GM19395 (cell line): ENCODE data around the gene TCFL5.

Experiments used
- ATAC-seq: cut with Tn5 transposase; IDR thresholded peaks from one replicate; pipeline ENCODE4 v1.9.1; 2021; ENCODE audit warnings: mild to moderate bottlenecking, moderate library complexity; ENCODE audit not compliant: unreplicated experiment

TCFL5 gene

DNA sequence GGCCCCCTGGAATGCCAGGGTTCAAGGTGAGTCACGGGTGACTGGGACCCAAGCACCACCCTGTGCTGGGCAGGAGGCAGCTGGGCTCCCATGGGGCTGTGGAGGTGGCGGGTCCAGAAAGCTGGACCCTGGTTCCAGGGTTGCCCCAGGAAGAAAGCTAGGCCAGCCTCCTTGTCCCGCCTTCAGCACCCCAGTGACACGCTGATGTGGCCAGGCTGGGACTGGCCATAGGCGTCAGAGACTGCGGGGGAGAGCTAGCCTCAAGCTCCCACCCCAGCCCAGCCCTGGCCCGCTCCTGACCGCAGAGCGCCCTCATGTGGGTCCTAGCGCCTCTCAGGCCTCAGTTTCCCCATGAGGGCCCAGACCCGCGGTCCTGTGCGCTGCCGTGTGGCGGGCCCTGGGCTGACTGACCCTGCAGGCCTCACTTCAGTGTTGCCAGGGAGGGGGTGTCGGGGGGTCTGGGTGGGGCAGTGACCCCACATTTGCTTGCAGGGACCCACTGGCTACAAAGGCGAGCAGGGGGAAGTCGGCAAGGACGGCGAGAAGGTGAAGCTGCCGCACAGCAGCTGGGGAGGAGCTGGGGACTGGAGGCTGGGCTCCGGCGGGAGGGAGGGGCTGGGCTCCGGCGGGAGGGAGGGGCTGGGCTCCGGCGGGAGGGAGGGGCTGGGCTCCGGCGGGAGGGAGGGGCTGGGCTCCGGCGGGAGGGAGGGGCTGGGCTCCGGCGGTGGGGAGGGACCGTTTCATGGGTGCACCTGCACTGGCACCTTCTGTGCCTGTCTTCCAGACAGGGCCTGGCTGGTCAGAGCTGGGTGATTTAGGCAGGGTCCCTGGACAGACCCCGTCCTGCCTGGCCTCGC, 36.9 kb downstream of the TCFL5 start:
- ATAC-seq, result no peak

DNA sequence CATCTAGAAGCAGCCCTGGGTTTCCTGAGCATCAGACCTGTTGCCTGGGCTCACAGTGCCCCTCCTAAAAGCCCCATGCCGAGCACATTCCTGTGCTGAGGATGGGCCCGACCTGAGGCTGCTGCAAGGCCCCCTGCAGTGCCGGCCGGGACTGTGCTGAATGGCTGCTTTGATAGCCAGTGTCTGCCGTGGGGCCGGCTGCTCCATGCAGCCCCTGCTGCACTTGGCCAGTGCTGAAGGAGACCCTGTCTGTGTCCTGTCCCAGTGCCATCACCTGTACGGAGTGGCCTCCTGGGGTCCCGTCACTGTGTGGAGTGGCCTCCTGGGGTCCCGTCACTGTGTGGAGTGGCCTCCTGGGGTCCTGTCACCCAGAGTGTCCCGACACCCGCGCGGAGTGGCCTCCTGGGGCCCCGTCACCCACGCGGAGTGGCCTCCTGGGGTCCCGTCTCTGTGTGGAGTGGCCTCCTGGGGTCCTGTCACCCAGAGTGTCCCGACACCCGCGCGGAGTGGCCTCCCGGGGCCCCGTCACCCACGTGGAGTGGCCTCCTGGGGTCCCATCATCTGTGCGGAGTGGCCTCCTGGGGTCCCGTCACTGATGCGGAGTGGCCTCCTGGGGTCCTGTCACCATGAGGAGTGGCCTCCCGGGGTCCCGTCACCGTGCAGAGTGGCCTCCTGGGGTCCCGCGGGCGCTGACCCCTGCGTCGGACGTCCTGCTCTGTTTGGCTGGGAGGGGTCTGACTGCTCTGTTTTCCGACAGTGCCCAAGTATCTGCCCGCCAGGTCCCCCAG, 37.7 kb downstream of the TCFL5 start:
- no peak for ATAC-seq

DNA sequence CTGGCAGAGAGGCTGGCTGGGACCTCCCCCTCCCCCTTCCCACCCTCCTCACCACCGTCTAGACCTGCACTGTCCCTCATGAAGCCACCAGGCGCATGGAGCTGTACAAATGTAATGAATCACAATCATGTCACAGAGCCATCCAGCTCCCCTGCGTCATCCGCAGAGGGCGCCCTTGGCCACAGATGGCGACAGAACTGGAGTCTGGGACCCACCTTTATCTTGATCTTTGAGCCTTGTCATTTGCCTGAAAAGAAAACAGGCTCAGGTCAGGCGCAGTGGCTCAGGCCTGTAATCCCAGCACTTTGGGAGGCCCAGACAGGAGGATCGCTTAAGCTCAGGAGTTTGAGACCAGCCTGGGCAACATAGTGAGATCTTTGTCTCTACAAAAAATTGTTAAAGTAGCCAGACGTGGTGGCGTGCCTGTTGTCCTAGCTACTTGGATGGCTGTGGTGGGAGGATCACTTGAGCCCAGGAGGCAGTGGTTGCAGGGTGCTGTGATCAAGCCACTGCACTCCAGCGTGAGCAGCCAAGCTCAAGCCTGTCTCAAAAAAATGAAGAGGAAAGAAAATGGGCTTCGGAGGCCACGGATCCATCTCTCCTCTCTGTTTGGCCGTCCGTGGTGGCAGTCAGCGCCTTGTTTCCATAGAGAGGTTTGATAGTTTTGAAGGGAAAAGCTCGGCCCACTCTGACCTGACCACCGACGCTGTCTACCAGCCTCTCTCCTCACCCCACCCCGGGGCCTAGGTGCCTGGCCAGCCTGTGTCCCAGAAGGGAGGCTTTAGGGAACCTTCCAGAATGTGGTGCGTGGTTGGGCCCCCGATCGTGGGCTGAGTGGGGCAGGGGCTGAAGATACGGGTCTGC, 38.6 kb downstream of the TCFL5 start:
- ATAC-seq, result no peak

DNA sequence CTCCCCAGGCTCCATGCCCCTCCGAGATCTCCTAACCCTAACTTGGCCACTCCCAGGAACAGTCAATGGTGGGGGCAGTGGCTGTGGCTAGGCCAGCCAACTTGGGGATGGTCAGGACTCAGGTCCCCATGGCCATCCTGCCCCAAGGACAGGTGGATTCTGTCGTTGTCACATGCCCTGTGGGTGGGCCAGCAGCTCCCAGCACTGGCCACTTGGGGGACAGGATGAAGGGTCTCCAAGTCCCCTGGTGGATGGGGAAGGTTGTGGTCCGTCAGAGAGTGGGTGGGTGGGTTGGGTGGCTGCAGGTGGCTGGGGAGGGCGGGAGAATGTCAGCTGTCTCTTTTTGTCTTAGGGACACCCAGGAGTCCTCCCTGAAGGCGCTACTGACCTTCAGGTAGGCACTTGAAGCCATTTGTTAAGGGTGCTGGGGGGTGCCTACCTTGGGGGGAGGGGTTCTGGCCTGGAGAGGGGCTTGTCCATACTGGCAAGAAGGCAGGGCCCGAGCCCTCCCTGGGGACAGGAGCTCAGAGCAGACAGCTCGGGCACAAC, 39.3 kb downstream of the TCFL5 start:
- ATAC-seq, result no peak

- no peak for ATAC-seq
Measured at GRCh38 chr20:62821726-62822210, 39.9 kb downstream of the TCFL5 start.

- ATAC-seq, result no peak
Measured at GRCh38 chr20:62820962-62821725, 40.5 kb downstream of the TCFL5 start.

DNA sequence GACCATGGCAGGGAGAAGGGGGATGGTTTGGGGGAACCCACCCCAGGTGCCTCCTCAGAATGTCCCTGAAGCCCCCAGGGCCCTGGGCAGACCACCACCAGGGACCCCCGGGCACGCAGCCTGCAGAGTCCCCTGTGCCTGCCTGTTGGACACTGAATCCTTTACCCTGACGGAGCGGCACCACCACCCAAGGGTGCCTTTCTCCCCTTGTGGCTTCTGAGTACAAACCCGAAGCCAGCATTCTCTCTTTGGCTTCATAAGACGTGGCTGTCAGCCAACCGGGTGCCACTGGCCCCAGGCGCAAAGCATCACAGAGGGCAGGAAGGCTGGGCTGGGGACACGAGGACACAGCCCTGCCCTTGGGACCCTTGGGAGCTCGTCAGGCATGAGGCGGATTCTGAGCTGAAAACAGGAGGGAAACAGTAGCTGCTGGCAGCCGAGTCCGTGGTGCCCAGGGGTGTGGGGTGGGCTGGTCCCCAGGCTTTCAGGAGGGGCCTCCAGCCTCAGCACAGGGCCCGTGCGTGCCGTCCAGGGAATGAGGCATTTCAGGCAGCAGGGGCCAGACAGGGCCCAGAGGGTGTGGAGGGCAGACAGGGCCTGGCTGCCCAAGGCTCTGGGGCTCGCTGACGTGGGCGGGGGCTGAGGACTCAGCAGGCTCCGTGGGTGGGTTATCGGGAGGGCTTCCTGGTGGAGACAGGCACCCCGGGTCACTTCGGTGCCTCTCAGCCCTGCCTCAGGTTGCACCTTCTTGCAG, 41.2 kb downstream of the TCFL5 start:
- no peak for ATAC-seq

GRCh38 chr20:62819494-62820174, 42.0 kb downstream of the TCFL5 start:
- no peak for ATAC-seq

GRCh38 chr20:62818592-62819493, 42.8 kb downstream of the TCFL5 start:
- ATAC-seq, result no peak

GRCh38 chr20:62817975-62818591, 43.5 kb downstream of the TCFL5 start:
- ATAC-seq, result no peak

- no peak for ATAC-seq
Measured at GRCh38 chr20:62816884-62817873, 44.4 kb downstream of the TCFL5 start, which contains the start of gene COL9A3. COL9A3 (plus strand) TSS chr20:62817050; CDS start chr20:62817065, 15 bp downstream.

- ATAC-seq, result no peak
Measured at GRCh38 chr20:62816031-62816883, 45.4 kb downstream of the TCFL5 start.

DNA sequence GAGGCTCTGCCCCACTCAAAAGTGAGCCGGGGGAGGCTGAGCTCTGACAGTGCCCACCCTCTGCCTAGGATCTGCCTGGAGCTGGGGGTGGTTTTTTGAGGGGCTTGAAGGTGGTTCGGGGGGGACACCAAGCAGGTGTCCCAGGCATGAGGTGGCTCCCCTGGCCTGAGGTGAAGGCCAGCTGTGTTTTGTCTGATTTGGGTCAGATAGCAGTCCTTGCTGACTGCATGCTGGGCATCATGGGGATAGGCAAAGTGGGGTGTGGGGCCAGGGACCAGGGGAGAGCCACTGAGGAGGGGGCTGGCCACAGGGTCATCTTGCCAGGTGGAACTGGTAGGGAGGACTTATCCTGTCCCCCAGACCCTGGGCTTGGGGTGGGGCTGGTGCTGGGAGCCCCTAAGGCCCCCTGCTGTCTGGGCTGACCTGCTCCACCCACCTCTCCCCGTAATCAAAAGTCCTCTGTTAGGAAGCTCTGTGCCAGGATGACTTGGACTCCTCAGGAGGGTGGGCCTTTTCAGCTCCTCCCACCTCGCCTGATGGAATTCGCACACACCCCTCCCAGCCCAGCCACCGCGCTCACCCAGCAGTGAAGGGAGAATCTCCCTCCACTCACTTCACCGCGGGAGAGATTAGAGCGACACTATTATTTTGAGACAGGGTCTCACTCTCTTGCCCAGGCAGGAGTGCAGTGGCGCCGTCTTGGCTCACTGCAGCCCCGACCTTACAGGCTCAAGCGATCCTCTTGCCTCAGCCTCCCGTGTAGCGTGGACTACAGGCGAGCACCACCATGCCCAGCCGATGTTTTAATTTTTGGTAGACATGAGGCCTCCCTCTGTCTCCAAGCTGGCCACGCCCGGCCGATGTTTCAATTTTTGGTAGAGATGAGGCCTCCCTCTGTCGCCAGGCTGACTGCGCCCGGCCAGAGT, 46.3 kb downstream of the TCFL5 start:
- ATAC-seq, result no peak

GRCh38 chr20:62814709-62815065, 46.9 kb downstream of the TCFL5 start:
- ATAC-seq, result no peak
